ENCODE measurements around the gene SCCPDH. TPM values are rescaled to one million over a fixed set of nuclear protein-coding genes. Genes with fewer than 3 reads are reported as not detected.

The SCCPDH gene
- total RNA-seq, 4 donors from 2014 or later = 0.95 to 8.2 (median 3.8) TPM

GRCh38 chr1:246753670-246754535 is 29.7 kb downstream of the SCCPDH start:
- H3K9me3 ChIP-seq = no peaks in the 10 kb centered on the region
- H3K36me3 ChIP-seq = peaks cover 0 to 2% (median 0%) of the 10 kb centered on the region in 3 donors
- no peak for TF ChIP-seq POLR2A (IDR thresholded peaks at IDR 0.05)
- TF ChIP-seq CTCF (IDR thresholded peaks at IDR 0.05) = peak; percentile 57 to 81 (median 68)
- WGBS, 2 donors = 30 to 54% methylated on average over 12 to 20 of the region's 22 CpGs
- H3K27ac ChIP-seq = no peak overlapping the region
- no peak for DNase-seq
- intact Hi-C loops (cut with DNase I) = loop anchor here (5.0 kb wide), 1 partner anchor 257 kb away; no protein-coding TSS in a partner anchor
- H3K4me3 ChIP-seq = no peak overlapping the region
- no peaks in the 10 kb centered on the region for H3K4me1 ChIP-seq
- no peaks in the 10 kb centered on the region for H3K27me3 ChIP-seq

- H3K36me3 ChIP-seq = peaks cover 0 to 14% (median 0%) of the 10 kb centered on the region in 3 donors
- no peaks in the 10 kb centered on the region for H3K27me3 ChIP-seq
- DNase-seq = no peak
- H3K27ac ChIP-seq = no peak overlapping the region
- TF ChIP-seq POLR2A (IDR thresholded peaks at IDR 0.05) (no peak), CTCF (IDR thresholded peaks at IDR 0.05) (no peak)
- 84 to 95% methylated on average over 6 to 8 of the region's 8 CpGs for WGBS, 2 donors
- H3K4me3 ChIP-seq = no peak overlapping the region
- no peaks in the 10 kb centered on the region for H3K9me3 ChIP-seq
- intact Hi-C loops (cut with DNase I) = no loop called here
- no peaks in the 10 kb centered on the region for H3K4me1 ChIP-seq
Measured at GRCh38 chr1:246755419-246755818, 31.2 kb downstream of the SCCPDH start.

DNA sequence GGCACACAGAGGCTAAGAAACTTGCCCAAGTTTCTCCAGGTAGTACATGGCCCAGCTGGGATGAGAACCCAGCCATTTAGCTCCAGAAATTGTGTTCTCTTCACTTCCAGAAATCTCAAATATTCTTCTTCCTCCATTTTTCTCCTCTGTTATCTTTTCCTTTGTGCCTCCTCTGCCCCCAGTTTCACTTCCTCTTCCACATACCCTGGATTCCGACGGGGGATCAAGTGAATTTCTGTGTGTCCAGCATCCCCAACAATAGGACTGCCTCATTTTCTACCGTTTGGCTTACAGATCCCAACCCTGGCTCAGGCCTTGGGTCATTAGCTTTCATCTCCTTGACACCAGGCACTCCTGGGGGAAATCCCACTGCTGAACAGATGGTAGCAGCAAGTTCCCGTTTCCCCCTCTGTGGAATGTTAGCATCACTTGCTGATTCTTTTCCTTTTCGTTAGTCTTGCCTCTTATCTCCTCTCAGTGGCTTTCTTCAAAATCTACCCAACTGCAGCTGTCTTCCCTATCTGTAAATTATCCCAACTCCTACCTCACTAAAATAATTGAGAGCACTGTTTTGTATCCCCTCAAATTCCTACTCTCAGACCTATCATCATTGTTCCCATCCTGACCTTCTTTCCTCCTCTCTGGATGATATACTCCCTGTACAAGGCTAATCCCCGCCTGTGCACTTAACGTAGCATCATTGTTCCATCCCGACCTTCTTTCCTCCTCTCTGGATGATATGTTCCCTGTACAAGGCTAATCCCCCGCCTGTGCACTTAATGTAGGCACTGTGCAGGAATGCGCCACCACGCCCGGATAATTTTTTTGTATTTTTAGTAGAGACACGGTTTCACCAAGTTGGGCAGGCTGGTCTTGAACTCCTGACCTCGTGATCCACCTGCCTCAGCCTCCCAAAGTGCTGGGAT is 36.5 kb downstream of the SCCPDH start:
- no peak for TF ChIP-seq CTCF (IDR thresholded peaks at IDR 0.05)
- TF ChIP-seq POLR2A (IDR thresholded peaks at IDR 0.05) = no peak
- H3K27me3 ChIP-seq = no peaks in the 10 kb centered on the region
- H3K36me3 ChIP-seq = peaks cover 0 to 50% (median 0%) of the 10 kb centered on the region in 3 donors
- DNase-seq = no peak
- intact Hi-C loops (cut with DNase I) = no loop called here
- no peak overlapping the region for H3K4me3 ChIP-seq
- WGBS, 2 donors = 81 to 87% methylated on average over 14 of the region's 14 CpGs
- no peak overlapping the region for H3K27ac ChIP-seq
- no peaks in the 10 kb centered on the region for H3K4me1 ChIP-seq
- H3K9me3 ChIP-seq = no peaks in the 10 kb centered on the region

DNA sequence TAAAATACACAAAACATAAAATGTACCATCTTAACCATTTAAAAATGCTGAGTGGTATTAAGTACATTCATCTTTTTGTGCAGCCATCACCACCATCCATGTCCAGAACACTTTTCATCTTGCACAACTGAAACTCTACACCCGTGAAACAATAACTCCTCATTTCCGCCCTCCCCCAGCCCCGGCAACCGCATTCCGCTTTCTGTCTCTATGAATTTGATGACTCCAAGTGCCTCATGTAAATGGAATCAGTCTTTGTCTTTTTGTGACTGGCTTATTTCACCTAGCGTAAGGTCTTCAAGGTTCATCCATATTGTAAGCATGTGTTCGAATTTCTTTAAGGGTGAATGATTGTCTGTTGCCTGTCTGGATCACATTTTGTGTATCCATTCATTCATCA is 37.2 kb downstream of the SCCPDH start:
- 91 to 92% methylated on average over 7 of the region's 7 CpGs for WGBS, 2 donors
- Histone ChIP-seq H3K27ac (no peak overlapping the region), H3K4me1 (no peaks in the 10 kb centered on the region), H3K9me3 (no peaks in the 10 kb centered on the region), H3K36me3 (peaks cover 0 to 56% (median 0%) of the 10 kb centered on the region in 3 donors), H3K27me3 (no peaks in the 10 kb centered on the region), H3K4me3 (no peak overlapping the region)
- TF ChIP-seq CTCF (IDR thresholded peaks at IDR 0.05) (no peak), POLR2A (IDR thresholded peaks at IDR 0.05) (no peak)
- no peak for DNase-seq
- intact Hi-C loops (cut with DNase I) = no loop called here
